CD4-positive, alpha-beta T cell treated with Interleukin-6 at 100 ng/mL for 8 hours (primary cell): ENCODE results near the gene KRTAP10-7.
"Not testable (repeated sequence)": the region's sequence is repeated elsewhere in the genome, so short reads cannot be mapped to it uniquely, and the experiment has no call there.

ENCODE experiments used
- DNase-seq: peaks from one replicate; pipeline ENCODE4 v3.0.0-alpha.2; 2020; ENCODE audit warnings: mixed read lengths, low spot score

KRTAP10-7 gene

DNA sequence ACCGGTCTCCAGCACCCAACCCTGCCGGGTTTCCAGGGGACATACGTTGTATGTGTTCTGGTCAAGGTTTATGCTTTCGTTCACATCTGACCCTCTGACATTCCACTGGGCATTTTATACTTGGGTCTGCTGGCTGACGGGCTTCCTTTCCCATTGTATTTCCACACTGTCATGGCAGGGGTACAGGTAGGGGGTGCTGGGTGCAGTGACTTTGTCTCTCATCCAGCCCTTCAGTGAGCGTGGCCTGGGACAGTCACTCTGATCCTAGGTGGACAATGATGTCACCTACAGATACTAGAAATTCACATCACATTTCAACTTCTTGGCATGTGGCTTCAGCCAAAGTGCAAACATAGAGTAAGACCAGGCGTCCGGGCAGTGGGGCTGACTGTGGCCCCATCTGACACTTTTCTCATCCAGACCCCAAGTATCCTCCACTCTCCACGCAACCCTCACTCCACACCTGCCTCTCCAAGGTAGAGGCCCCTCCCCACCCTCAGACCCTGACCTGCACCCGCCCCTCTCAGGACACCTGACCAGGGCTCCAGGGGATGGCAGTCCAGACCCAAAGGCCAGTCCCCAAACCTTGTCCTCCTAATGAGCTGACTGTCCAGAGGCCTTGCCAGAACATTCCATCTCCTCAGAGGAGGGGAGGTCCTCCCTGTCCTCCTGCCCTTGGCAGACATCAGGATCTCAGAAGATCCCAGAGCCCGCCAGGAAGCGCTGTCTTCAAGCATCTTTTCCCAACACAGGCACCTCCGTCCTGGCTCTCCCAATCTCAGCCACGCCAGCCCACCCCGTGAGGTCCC lies 36.0 kb downstream of the KRTAP10-7 start:
- DNase-seq, result no peak

DNA sequence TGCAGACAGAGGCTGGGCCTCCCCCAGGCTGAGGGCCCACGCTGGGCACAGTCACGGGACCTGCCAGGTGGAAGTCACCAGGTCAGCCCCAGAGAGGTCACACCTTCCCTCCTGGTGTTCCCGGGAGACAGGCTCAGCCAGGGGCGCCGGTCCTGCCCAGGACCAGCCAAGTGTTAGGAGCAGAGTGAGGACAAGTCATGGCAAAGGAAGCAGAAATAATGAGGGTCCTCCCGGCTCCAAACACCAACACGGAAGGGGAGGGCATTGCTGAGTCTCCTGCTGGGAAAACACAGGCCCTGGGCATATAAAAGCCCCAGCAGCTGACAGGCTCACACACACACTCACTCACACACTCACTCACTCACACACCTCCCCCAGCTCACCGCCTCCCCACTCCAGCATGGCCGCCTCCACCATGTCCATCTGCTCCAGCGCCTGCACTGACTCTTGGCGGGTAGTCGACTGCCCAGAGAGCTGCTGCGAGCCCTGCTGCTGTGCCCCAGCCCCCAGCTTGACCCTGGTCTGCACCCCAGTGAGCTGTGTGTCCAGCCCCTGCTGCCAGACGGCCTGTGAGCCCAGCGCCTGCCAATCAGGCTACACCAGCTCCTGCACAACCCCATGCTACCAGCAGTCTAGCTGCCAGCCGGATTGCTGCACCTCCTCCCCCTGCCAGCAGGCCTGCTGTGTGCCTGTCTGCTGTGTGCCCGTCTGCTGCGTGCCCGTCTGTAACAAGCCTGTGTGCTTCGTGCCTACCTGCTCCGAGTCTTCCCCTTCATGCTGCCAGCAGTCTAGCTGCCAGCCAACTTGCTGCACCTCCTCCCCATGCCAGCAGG lies 36.8 kb downstream of the KRTAP10-7 start, which contains the start of gene KRTAP10-10:
KRTAP10-10 (plus strand) TSS at position 339 of the 833 bp plus-strand sequence; CDS start at position 401, 62 bp downstream.
- DNase-seq, result no peak

DNA sequence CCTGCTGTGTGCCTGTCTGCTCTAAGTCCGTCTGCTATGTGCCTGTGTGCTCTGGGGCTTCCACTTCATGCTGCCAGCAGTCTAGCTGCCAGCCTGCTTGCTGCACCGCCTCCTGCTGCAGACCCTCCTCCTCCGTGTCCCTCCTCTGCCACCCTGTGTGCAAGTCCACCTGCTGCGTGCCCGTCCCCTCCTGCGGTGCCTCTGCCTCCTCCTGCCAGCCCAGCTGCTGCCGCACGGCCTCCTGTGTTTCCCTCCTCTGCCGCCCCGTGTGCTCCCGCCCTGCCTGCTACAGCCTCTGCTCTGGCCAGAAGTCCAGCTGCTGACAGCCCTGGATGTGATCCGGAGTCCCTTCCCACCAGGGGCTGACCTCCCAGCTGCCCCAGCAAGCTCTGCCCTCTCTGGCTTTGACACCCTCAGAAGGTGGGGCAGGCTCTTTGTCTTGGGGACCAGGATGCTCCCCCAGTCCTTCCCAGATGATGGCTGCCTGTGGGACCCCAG lies 37.5 kb downstream of the KRTAP10-7 start:
- DNase-seq, result not testable (repeated sequence)

DNA sequence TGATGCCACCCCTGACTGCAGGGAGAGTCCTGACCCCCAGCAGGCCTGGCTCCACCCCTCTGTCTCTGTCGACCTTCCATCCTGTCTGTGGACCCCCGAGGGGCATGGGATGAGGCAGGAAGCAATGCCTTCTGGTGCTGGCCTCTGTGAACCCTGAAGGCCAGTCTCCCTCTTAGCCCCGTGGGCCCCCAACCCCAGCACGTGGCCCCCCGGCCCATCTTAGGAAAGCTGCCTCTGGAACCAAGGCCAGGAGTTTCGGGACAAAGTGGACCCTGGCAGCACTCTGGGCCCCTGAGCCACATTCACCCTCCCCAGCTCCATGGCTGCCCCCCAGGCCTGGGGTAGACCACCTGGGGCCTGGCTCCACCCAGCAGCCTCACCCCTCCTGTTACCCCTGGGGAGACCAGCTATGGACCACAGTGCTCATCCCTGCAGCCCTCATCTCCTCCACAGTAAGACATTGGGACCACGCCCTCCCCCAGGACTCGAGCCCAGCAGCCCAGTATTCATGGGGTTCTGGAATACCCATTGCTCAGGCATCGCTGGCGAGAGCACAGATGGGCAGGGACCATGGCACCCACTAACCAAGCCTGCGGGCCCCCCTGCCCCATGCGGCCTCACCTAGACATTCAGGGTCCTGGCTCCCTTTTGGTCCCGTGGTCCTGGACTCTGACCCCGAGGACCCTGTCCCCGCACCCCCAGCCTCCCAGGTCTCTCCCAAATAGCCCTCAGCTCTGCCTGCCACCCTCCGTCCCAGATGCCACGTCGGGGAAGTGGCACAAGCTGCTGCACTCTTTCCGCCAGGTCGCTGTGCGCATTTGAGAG lies 38.3 kb downstream of the KRTAP10-7 start:
- DNase-seq, result not testable (repeated sequence)

DNA sequence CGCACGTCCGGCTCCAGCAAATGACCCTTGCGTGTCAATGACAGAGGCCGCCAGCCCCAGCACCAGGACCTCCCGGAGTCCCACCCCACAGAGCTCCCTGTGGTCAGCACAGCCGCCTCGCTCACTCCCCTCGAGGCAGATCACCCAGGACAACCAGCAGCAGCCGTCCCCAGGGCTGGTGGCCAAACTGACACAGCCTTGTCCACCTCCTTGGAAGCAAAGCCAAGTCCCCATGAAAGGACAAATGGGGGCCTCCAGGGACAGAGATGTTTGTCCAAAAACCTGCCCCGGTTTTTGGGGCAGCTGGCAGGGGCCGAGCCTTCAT lies 38.9 kb downstream of the KRTAP10-7 start:
- DNase-seq, result no peak

DNA sequence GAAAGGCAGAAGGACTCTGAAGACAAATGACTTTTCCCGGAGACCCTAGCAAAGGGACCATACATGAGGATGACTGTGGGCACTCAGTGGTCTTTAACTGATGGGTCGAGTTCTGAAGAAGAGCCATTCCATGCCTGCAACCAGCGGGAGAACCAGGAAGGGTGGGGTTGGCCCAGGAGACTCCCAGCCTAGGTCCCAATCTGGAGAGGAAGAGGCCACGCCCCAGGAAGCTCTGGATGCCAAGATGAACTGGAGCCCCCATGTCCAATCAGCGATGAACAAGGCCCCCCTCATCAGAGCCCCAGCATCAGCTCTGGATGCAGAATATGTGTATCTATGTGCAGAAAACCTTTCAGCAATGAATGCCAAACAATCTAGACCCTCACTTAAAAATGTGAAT lies 40.4 kb downstream of the KRTAP10-7 start:
- no peak for DNase-seq

DNA sequence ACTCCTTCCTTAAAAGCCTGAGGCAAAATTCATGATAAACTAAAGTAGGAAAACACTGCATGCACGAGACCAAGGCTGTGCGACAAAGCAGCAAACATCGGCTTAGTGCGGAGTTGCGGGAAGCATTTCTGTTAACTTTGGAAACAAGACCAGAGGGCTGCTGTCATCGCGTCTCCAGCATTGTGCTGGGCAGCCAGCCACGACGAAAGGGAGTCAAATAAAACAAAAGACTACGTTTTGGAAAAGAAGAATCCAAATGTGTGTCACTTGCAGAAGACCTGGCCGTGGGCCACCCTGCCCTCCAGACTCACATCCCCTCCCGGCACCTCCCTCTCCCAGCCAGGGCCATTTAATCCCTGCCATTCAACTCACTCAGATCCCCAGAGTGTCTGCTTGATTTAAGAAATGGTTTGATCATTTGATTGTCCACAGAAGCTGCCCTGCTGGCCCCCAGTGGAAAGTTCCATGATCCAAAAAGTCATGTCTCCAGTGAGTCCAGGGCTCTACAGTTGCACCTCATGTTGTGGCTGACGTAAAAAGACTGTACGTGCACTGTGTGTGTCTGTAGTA lies 43.4 kb downstream of the KRTAP10-7 start:
- DNase-seq, result no peak

DNA sequence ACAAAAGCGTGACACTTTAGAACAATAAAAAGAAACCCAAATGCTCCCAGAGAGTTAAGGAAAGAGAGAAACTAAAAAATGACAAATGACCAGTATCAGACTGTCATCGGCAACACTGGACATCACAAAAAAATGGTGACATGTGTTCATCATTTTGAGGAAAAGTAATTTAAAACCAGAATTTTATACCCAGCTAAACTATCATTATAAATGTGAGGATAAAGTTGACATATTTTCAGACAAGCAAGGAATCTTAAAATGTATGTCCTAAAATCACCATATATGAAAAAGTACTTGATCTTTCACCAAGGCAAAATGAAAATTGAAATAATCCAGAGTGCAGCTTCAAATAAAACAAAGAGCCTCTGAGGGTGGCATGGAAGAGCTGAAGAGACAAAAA lies 44.5 kb downstream of the KRTAP10-7 start:
- no peak for DNase-seq

DNA sequence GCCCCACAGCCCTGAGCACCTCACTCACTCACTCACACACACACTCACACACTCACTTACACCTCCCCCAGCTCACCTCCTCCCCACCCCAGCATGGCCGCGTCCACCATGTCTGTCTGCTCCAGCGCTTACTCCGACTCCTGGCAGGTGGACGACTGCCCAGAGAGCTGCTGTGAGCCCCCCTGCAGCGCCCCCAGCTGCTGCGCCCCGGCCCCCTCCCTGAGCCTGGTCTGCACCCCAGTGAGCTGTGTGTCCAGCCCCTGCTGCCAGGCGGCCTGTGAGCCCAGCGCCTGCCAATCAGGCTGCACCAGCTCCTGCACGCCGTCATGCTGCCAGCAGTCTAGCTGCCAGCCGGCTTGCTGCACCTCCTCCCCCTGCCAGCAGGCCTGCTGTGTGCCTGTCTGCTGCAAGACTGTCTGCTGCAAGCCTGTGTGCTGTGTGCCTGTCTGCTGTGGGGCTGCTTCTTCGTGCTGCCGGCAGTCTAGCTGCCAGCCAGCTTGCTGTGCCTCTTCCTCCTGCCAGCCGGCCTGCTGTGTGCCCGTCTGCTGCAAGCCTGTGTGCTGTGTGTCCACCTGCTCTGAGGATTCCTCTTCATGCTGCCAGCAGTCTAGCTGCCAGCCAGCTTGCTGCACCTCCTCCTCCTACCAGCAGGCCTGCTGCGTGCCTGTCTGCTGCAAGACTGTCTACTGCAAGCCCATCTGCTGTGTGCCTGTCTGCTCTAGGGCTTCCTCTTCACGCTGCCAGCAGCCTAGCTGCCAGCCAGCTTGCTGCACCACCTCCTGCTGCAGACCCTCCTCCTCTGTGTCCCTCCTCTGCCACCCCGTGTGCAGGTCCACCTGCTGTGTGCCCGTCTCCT lies 46.2 kb downstream of the KRTAP10-7 start, which contains the start of gene KRTAP10-11:
KRTAP10-11 (plus strand) TSS at position 49 of the 856 bp plus-strand sequence; CDS start at position 94, 45 bp downstream.
- not testable (repeated sequence) for DNase-seq

DNA sequence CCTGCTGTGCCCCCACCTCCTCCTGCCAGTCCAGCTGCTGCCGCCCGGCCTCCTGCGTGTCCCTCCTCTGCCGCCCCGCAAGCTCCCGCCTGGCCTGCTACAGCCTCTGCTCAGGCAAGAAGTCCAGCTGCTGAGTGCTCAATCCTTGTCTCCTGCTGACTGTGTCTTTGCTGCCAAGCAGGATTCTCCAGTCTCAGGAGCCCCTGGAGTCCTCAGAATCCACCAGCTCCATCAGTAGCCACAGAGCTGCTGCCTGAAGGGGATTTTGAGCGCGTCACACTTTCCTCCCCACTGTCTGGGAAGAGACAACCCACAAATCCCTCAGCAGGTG lies 46.8 kb downstream of the KRTAP10-7 start:
- no peak for DNase-seq

DNA sequence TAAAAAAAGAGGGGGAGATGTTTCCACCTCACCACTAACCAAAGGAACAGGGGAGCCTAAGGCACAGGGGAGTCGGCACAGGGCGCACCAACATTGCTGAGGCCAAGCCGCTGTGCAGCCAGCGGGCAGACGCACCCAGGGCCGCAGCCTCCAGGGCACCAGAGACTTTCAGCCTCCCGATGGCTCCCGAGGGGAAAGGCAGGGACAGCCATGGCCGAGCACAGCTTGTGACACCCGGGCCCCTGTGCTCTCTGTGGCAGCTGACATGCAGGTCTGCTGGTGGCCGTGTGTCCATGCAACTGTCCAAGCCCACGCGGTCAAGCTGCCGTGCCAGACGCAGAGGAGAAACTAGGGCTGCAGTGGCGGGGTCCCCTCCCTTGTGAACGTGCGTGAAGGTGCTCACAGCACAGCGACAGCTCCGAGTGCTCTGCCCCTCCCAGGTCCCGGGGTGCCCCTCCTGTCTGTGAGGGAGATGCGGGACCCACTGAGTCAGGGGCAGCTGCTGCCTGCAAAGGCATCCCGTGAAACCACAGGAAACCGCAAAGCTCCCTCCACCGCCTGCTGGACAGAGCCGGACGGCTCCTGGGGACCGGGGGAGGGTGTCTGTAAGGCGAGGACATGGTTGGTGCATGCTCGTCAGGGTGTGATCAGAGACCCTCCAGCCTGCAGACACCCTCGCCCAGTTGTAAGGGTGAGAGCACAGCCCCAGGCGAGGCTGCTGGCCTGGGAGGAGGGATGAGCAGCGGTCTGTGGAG lies 48.3 kb downstream of the KRTAP10-7 start:
- no peak for DNase-seq

DNA sequence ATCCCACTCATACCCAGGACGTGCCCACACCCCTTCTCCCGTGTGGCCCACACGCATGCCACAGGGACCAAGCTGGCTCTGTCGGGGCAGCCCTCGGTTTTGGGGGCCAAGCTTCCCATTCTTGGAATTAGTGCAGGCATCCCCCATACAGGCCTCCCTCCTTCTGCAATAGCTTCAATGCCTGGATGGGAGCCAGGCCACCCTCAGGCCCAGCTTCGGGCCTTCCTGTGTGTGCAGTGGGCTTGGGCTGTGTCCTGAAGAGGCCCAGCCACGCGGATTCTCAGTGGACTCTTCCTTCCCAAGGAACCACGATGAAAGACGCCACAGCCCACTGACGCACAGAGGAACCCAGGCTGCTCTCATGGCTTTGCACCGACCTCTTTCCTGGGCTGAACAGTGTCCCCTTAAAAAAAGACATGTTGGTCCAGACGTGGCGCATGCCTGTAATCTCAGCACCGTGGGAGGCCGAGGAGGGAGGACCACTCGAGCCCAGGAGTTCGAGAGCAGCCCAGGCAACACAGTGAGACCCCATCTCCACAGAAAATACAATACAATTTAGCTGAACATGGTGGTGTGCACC lies 49.2 kb downstream of the KRTAP10-7 start:
- DNase-seq, result no peak

DNA sequence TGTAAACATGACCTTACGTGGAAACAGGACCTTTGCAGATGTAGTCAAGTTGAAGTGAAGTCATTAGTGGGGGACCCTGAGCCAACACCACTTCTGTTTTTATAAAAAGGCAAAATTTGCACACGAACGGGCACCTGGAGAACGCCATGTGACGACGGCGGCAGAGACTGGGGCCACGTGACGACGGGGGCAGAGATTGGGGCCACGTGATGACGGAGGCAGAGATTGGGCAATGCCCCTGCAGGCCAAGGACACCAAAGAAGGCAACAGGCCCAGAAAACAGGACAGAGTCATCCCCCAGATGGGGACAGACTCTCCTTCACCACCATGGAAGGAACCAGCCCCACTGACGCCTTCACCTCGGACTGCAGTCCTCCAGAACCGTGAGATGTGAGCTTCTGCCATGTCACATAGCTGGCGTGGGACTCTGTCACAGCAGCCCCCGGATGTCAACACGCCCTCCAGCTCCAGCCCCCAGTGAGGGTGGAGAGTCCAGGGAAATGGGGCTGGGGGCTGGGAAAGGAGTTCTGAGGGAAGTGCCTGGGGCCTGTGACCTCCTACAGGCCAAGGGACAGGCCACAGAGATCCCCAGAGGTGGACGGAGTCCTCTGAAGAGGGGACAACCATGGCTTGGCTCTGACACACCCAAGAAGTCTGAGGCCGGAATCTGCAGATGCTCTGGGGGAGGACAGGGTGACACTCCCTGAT lies 50.0 kb downstream of the KRTAP10-7 start:
- DNase-seq, result no peak

DNA sequence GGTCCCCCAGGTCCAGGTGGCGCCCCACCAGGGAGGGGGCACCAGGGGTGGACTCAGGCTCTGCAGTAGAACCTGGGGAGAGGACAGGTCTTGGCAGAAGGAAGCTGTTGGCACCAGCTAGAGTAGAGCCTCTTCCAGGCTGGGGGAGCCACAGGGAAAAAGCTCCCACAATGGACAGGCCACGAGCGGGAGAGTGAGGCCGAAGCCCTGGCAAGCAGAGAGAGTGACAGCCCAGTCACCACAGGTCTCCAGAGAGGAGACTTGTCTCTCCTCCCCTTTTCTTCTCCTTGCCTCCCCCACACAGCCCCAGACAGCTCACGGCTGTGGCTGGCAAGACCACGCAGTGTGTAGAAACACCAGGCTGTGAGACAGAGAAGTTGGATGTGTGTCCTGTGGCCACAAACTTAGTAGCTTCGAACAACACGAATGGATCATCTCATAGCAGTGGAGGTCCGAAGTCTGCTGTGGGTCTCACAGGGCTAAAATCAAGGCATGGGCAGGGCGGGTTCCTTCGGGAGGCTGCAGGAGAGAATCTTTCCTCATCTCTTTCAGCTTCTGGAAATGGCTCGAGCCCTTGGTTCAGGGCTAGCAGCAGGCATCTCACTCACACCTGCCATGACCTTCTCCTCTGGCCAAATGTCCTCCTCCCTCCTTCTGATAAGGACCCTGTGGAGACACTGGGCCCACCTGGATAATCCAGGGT lies 50.7 kb downstream of the KRTAP10-7 start:
- DNase-seq, result no peak
